Pancreas (tissue), 10 donors: Measurements from ENCODE around the gene KCNMA1. TPM values are rescaled to one million over a fixed set of nuclear protein-coding genes. Genes with fewer than 3 reads are reported as not detected.

Experiments used
- ATAC-seq, 4 donors: fragments of 200-7000 bp; cut with Tn5 transposase; one replicate each; pipeline versions ENCODE4 v1.8.0 to v1.9.1; 2020; ENCODE audit warnings: mild to moderate bottlenecking in 4 of 4, moderate library complexity in 4 of 4
- DNase-seq, 6 donors: peaks; one replicate each; pipeline ENCODE4 v3.0.0-alpha.2; 2020
- FAIRE-seq: peaks from 2 replicates; lab custom pipeline; 2012; peaks lifted over from hg19 to GRCh38; lab: Jason Lieb, UNC
- H3K27ac ChIP-seq, 4 donors: fragments of 200-600 bp; sonication (generic); 1 replicate in 3 of 4; 2 replicates in 1 of 4; pipeline versions ENCODE4 v1.5.0 to v1.8.0; 2020
- H3K27me3 ChIP-seq, 4 donors: fragments of 200-600 bp; one replicate each; pipeline ENCODE4 v1.8.0; 2021
- H3K36me3 ChIP-seq, 3 donors: fragments of 200-600 bp; sonication (generic) in 1 of 3; one replicate each; pipeline versions ENCODE4 v1.5.0 to v1.8.0; 2020 to 2021
- H3K4me1 ChIP-seq, 3 donors: fragments of 200-600 bp; one replicate each; pipeline ENCODE4 v1.8.0; 2021
- H3K4me3 ChIP-seq, 4 donors: fragments of 200-600 bp; sonication (generic) in 2 of 4; one replicate each; pipeline versions ENCODE4 v1.5.0 to v1.8.0; 2020 to 2021
- H3K9me3 ChIP-seq, 4 donors: fragments of 200-600 bp; one replicate each; pipeline ENCODE4 v1.8.0; 2021
- WGBS, 2 donors: extraction: QIAGEN DNeasy Blood & Tissue Kit; methylation state at CpG; one replicate each; pipeline ENCODE4 v1.1.7; 2013; 5-methylcytosine and 5-hydroxymethylcytosine counted together
- intact Hi-C, 3 donors: fragments of 100-400 bp; cut with DNase I; formaldehyde crosslinking; loops; one replicate each; pipeline versions ENCODE4 v1.11.1 to v1.14.2; 2022
- polyA plus RNA-seq, 2 donors: library from polyadenylated mRNA; stranded (reverse); fragments of 200-250 nt; gene quantifications; one replicate each; pipeline ENCODE4 v1.2.3, GENCODE V29; 2013
- total RNA-seq, 6 donors: library from RNA; stranded (reverse); fragmentation: NEBNext Ultra II Directional in 4 of 6; extraction: Animal tissue kit (Norgen Biotek cat#: 25700) in 4 of 6; gene quantifications; one replicate each; pipeline versions ENCODE4 v1.2.1 to v1.2.4, GENCODE V29; 2021 to 2023
- TF ChIP-seq, protein P1 (sequence below), 4 donors: fragments of 200-600 bp; sonication (generic) in 3 of 4; IDR thresholded peaks; one replicate each; pipeline versions ENCODE4 v1.5.0 to v1.8.0; 2021; ENCODE audit warnings: antibody characterized with exemption in 4 of 4
- donor health status: healthy with polysubstance abuse.
- donor health status: DM: no; HTN: no; CAD: no; lungs with moderate emphysema.
- donor health status: DM: no; HTN: no; CAD: no.
- donor health status: control.
- donor health status: control.
- donor health status: Bipolar disorder and iron deficiency.
- donor health status: DM: yes; HTN: yes; CAD: no.
- donor health status: DM: no; HTN: no; CAD: no.
- donor health status: DM: no; HTN: no; CAD: no.
- donor health status: DM: yes; HTN: yes; CAD: no.

Gene KCNMA1
- total and polyA plus RNA-seq, 8 donors = 3.5 to 19.4 (median 9.3) TPM

DNA sequence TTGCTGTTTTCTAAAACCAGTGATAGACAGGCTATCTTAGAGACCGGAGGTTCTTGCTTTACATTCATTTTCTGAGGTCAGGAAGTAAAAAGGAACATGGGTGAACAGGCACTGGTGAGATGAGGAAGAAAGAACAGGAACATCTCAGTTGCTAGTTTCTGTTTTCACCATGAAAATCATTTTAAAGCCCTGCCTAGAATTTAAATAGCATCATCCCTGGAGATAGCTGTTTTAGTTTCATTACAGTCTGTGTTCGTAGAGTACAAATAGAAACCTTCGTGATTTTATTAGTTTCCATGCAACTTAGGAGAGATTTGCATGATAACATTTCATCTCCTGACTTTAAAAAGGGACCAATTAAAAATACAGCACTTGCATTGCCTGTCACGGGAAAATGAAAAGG lies 14.7 kb downstream of the KCNMA1 start:
- intact Hi-C loops = no loop called here
- WGBS, 2 donors = 66 to 72% methylated on average over 4 of the region's 4 CpGs
- H3K4me1 ChIP-seq = no peaks in the 10 kb centered on the region
- H3K36me3 ChIP-seq = no peaks in the 10 kb centered on the region
- DNase-seq (no peak), FAIRE-seq (no peak), ATAC-seq (peak in 2 of 4 donors; percentile 32 to 52)
- no peaks in the 10 kb centered on the region for H3K27me3 ChIP-seq
- no peak overlapping the region for H3K4me3 ChIP-seq
- H3K27ac ChIP-seq = no peak overlapping the region
- no peaks in the 10 kb centered on the region for H3K9me3 ChIP-seq
- TF ChIP-seq, protein P1, sequence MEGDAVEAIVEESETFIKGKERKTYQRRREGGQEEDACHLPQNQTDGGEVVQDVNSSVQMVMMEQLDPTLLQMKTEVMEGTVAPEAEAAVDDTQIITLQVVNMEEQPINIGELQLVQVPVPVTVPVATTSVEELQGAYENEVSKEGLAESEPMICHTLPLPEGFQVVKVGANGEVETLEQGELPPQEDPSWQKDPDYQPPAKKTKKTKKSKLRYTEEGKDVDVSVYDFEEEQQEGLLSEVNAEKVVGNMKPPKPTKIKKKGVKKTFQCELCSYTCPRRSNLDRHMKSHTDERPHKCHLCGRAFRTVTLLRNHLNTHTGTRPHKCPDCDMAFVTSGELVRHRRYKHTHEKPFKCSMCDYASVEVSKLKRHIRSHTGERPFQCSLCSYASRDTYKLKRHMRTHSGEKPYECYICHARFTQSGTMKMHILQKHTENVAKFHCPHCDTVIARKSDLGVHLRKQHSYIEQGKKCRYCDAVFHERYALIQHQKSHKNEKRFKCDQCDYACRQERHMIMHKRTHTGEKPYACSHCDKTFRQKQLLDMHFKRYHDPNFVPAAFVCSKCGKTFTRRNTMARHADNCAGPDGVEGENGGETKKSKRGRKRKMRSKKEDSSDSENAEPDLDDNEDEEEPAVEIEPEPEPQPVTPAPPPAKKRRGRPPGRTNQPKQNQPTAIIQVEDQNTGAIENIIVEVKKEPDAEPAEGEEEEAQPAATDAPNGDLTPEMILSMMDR (IDR thresholded peaks at IDR 0.05) = no peak

DNA sequence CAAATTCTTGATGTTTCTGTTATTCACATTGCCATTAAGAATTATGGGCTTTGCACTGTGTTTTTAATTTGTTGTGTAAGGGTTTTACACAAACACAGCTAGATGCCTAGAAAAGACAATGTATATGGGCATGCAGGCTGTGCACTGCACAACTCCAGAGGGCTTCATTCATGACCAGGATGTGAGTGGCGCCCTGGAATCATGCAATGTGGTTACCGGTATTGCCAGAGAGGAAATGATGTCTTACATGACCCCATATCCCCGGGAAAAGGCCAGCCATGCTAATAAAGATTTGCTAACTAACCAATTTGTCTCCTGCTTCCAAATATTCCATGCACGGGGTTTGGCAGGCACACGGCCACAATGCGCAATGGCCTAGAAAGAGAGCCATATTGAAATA lies 16.9 kb downstream of the KCNMA1 start:
- Histone ChIP-seq H3K4me1 (no peaks in the 10 kb centered on the region), H3K27ac (no peak overlapping the region), H3K27me3 (no peaks in the 10 kb centered on the region), H3K36me3 (no peaks in the 10 kb centered on the region), H3K4me3 (no peak overlapping the region), H3K9me3 (no peaks in the 10 kb centered on the region)
- FAIRE-seq (no peak), DNase-seq (no peak), ATAC-seq (no peak)
- intact Hi-C loops = no loop called here
- TF ChIP-seq, protein P1 (IDR thresholded peaks at IDR 0.05) = no peak
- 86 to 92% methylated on average over 6 of the region's 6 CpGs for WGBS, 2 donors

DNA sequence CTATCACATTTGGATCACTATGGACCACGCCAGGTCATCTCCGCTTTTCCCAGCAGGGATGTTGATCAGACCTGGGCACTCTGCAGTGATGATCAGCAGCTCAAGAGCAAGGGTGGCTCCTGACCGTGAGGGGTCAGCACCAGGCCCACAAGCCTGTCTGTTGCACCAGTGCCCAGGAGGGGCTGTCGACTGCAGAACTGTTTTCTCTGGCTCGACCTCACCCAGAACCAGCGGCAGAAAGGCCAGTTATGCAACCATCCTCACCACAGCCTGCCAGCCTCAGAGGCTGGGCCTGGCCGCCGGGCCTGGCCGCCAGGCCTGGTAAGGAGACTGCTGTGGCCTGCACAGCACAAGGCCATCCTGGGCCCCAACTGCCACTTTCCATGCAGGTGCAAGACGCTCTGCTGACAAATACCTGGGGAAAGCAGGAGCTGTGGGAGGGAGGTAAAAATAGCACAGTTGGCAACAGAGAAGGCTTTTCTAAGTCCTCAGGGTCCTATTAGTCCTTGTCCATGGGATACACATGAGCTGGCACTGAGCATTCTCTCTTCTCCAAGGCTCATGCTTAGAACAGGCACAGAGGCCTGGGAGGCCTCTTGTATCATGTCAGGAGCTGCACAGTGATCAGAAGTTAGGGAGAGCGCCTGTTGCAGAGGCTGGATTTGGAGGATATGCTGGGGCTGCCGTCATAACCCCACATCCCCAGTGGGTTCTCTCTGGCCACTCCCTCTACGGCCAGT lies 17.5 kb downstream of the KCNMA1 start:
- ATAC-seq = peak in 3 of 4 donors; percentile 22 to 72 (median 50)

DNA sequence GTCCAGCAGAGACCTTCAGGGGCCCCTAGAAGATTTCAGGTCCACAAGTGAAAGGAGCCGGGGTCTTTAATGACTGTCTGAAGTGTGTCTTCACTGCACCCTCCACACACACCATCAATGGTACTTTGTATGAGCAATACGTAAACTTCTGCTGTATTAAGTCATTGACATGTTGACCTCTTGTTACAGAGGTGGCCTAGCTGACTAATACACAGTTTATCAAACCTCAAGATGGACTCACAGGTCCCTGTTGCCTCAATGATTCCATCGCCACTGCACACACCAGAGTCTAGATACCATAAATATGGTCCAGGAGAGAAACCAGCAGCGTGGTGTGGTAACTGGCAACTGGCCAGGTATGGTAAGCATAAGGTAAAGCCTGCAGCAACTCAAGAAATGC lies 19.5 kb downstream of the KCNMA1 start:
- intact Hi-C loops = no loop called here
- H3K27ac ChIP-seq = no peak overlapping the region
- 70 to 98% methylated on average over 4 of the region's 4 CpGs for WGBS, 2 donors
- no peaks in the 10 kb centered on the region for H3K27me3 ChIP-seq
- TF ChIP-seq, protein P1 (IDR thresholded peaks at IDR 0.05) = no peak
- no peak overlapping the region for H3K4me3 ChIP-seq
- H3K9me3 ChIP-seq = no peaks in the 10 kb centered on the region
- no peak for FAIRE-seq
- no peaks in the 10 kb centered on the region for H3K4me1 ChIP-seq
- no peak for ATAC-seq
- DNase-seq = no peak
- H3K36me3 ChIP-seq = no peaks in the 10 kb centered on the region

More for the DNA sequence above, 17.5 kb downstream of the KCNMA1 start:
- Histone ChIP-seq H3K4me1 (no peaks in the 10 kb centered on the region), H3K27ac (no peak overlapping the region), H3K36me3 (no peaks in the 10 kb centered on the region), H3K9me3 (no peaks in the 10 kb centered on the region), H3K4me3 (no peak overlapping the region), H3K27me3 (no peaks in the 10 kb centered on the region)
- no peak for DNase-seq
- WGBS, 2 donors = 82 to 88% methylated on average over 13 of the region's 13 CpGs
- TF ChIP-seq, protein P1 (IDR thresholded peaks at IDR 0.05) = no peak
- no peak for FAIRE-seq
- intact Hi-C loops = no loop called here

DNA sequence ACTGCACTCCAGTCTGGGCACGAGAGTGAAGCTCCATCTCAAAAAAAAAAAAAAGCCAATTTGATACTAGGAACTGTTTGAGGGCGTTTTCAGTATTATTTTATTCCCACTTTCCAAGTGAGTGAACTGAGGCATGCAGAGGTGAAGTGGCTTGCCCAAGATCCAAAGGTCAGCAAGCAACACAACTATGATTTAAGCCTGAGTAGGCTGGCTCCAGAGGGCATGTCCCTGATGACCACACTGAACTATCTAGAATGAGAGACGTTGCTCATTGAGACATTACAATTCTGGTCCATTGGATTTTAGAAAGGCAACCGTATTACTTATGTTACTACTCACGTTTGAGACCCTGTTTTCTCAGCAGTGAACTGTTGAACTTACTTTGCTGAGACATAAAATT lies 20.8 kb downstream of the KCNMA1 start:
- H3K9me3 ChIP-seq = no peaks in the 10 kb centered on the region
- DNase-seq = no peak
- no peak for ATAC-seq
- intact Hi-C loops = no loop called here
- H3K27ac ChIP-seq = no peak overlapping the region
- H3K27me3 ChIP-seq = no peaks in the 10 kb centered on the region
- no peak for FAIRE-seq
- H3K4me1 ChIP-seq = no peaks in the 10 kb centered on the region
- no peak overlapping the region for H3K4me3 ChIP-seq
- no peaks in the 10 kb centered on the region for H3K36me3 ChIP-seq
- TF ChIP-seq, protein P1 (IDR thresholded peaks at IDR 0.05) = no peak
- WGBS, 2 donors = 82 to 86% methylated on average over 5 of the region's 5 CpGs
